ENCODE results near the gene CHD9NB.

The CHD9NB gene

GRCh38 chr16:53022374-53022773 lies 30.3 kb downstream of the CHD9NB start:
- peak; percentile 26 to 34 for TF ChIP-seq CTCF (IDR thresholded peaks at IDR 0.05)
- Histone ChIP-seq H3K27ac (no peak overlapping the region), H3K4me3 (no peak overlapping the region), H3K4me1 (no peaks in the 10 kb centered on the region), H3K9me3 (no peaks in the 10 kb centered on the region), H3K27me3 (no peaks in the 10 kb centered on the region), H3K36me3 (no peaks in the 10 kb centered on the region)
- no peak for DNase-seq
- intact Hi-C loops (cut with DNase I; ENCODE audit: low total_unique reads): no loop called here

DNA sequence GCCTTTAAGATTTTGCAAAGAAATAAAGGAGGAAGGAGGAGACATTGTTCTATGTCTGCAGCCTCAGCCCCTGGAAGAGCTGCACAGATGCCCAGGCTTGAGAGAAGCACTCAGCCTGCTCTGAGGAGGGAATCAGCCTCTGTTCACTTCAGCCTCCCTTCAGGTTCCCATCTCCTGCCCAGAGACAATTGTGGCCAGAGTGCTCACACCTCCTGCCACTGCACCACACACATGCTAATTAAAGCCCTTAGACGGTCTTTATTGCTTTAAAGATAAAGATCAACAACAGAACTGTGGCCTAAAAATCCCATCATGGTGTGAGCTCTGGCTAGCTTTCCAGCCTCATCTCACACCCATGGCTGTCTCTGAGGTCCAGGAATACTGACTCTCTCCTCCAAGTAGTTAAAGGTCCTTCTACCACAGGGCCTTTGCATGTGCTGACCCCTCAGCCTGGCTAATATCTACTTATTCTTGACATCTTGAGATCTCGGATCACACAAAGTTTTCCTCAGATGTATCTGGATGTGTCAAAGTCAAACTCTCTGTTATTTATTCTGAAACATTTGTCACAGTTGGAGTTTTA lies 33.8 kb downstream of the CHD9NB start:
- TF ChIP-seq CTCF (IDR thresholded peaks at IDR 0.05): no peak
- no peak overlapping the region for H3K4me3 ChIP-seq
- intact Hi-C loops (cut with DNase I; ENCODE audit: low total_unique reads): no loop called here

DNA sequence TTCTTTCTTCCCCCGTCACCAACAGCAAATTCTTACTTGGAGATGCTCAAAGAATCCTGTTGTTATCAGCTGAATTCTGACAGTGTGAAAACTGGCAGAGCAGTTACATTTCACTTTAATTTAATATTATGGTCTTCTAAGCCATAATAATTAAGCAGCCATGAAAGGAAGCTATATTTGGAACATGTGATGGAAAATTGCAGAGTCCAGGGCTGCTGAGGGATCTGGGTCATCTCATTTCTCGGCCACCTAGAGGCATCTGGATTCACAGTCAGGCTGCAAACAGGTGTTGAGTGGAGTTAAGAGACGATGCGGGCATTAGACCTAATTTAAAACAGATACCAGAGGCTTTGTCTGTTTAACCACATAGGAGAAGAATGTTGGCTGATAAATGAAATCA lies 38.4 kb downstream of the CHD9NB start:
- Histone ChIP-seq H3K36me3 (no peaks in the 10 kb centered on the region), H3K27ac (no peak overlapping the region), H3K9me3 (no peaks in the 10 kb centered on the region), H3K27me3 (no peaks in the 10 kb centered on the region), H3K4me3 (no peak overlapping the region), H3K4me1 (no peaks in the 10 kb centered on the region)
- intact Hi-C loops (cut with DNase I; ENCODE audit: low total_unique reads): no loop called here
- DNase-seq: no peak
- TF ChIP-seq CTCF (IDR thresholded peaks at IDR 0.05): no peak

More for the DNA sequence above, 33.8 kb downstream of the CHD9NB start:
- H3K27me3 ChIP-seq: no peaks in the 10 kb centered on the region
- no peak overlapping the region for H3K27ac ChIP-seq
- H3K4me1 ChIP-seq: no peaks in the 10 kb centered on the region
- no peak for DNase-seq
- H3K9me3 ChIP-seq: no peaks in the 10 kb centered on the region
- H3K36me3 ChIP-seq: no peaks in the 10 kb centered on the region

DNA sequence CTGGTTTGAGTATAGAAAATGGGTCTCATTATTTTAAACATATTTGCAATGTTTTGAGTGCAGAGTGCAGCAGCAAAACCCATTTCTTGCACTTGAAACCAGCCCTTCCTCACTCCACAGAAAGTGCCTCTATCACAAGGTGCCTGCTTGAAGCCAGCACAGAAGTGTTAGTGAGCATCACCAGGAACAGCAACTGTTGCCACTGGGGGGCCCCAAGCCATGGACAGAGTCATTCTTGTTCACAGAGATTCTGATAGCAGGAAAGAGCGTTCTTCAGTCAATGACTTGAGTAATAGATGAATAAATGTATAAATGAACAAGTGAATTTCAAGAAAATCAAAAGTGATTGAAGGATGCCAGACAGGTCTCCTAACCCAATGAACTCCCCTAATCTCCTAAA lies 45.6 kb downstream of the CHD9NB start:
- no peaks in the 10 kb centered on the region for H3K4me1 ChIP-seq
- no peak overlapping the region for H3K4me3 ChIP-seq
- H3K36me3 ChIP-seq: no peaks in the 10 kb centered on the region
- H3K27me3 ChIP-seq: no peaks in the 10 kb centered on the region
- DNase-seq: no peak
- no peaks in the 10 kb centered on the region for H3K9me3 ChIP-seq
- TF ChIP-seq CTCF (IDR thresholded peaks at IDR 0.05): no peak
- intact Hi-C loops (cut with DNase I; ENCODE audit: low total_unique reads): no loop called here
- H3K27ac ChIP-seq: no peak overlapping the region

DNA sequence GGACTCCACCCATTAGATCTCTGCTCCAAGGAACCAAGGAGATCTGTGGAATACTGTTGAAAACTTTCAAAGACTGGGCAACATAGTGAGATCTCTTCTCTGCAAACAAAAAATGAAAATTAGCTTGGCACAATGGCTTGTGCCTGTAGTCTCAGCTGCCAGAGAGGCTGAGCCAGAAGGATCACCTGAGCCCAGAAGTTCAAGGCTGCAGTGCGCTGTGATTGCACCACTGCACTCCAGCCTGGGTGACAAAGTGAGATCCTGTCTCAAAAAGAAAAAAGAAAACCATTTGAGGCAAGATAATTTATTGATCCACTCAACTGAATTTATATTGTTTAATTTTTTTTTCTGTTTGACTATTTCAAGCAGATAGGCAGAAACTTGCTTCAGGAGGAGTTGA lies 54.8 kb downstream of the CHD9NB start:
- intact Hi-C loops (cut with DNase I; ENCODE audit: low total_unique reads): no loop called here
- Histone ChIP-seq H3K4me3 (no peak overlapping the region), H3K4me1 (no peaks in the 10 kb centered on the region), H3K9me3 (no peaks in the 10 kb centered on the region), H3K27ac (no peak overlapping the region), H3K36me3 (no peaks in the 10 kb centered on the region), H3K27me3 (no peaks in the 10 kb centered on the region)
- no peak for TF ChIP-seq CTCF (IDR thresholded peaks at IDR 0.05)
- no peak for DNase-seq

DNA sequence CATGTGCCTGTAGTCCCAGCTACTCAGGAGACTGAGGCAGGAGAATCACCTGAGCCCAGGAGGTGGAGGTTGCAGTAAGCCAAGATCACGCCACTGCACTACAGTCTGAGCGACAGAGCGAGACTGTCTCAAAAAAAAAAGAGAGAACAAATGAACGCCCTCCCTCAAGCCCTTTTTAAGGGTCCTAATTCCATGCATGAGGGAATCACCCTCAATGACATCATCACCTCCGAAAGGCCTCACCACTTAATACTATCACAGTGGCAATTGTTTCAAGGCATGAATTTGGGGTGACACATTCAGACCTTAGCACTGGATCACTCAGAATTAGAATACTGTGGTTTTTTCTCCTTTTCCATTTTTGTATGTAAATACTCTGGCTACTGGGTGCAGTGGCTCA lies 57.8 kb downstream of the CHD9NB start:
- no peak for TF ChIP-seq CTCF (IDR thresholded peaks at IDR 0.05)
- intact Hi-C loops (cut with DNase I; ENCODE audit: low total_unique reads): no loop called here
- H3K27ac ChIP-seq: no peak overlapping the region

More for the DNA sequence above, 57.8 kb downstream of the CHD9NB start:
- no peak for DNase-seq
- H3K9me3 ChIP-seq: no peaks in the 10 kb centered on the region
- no peak overlapping the region for H3K4me3 ChIP-seq
- no peaks in the 10 kb centered on the region for H3K4me1 ChIP-seq
- H3K27me3 ChIP-seq: no peaks in the 10 kb centered on the region
- H3K36me3 ChIP-seq: no peaks in the 10 kb centered on the region
